AG09319 (cell line): ENCODE results near the gene MACROH2A1.
"Not testable (repeated sequence)": the region's sequence is repeated elsewhere in the genome, so short reads cannot be mapped to it uniquely, and the experiment has no call there.

ENCODE experiments used
- DNase-seq: peaks from one replicate; pipeline ENCODE4 v3.0.0-alpha.2; 2010; ENCODE audit warnings: low read depth; ENCODE audit errors: extremely low read depth
- TF ChIP-seq, protein P1 (sequence below): IDR thresholded peaks from 2 replicates; pipeline ENCODE4 v1.5.1; 2011; ENCODE audit warnings: low read depth, mild to moderate bottlenecking, inconsistent platforms, low read length, moderate library complexity

Gene MACROH2A1

DNA sequence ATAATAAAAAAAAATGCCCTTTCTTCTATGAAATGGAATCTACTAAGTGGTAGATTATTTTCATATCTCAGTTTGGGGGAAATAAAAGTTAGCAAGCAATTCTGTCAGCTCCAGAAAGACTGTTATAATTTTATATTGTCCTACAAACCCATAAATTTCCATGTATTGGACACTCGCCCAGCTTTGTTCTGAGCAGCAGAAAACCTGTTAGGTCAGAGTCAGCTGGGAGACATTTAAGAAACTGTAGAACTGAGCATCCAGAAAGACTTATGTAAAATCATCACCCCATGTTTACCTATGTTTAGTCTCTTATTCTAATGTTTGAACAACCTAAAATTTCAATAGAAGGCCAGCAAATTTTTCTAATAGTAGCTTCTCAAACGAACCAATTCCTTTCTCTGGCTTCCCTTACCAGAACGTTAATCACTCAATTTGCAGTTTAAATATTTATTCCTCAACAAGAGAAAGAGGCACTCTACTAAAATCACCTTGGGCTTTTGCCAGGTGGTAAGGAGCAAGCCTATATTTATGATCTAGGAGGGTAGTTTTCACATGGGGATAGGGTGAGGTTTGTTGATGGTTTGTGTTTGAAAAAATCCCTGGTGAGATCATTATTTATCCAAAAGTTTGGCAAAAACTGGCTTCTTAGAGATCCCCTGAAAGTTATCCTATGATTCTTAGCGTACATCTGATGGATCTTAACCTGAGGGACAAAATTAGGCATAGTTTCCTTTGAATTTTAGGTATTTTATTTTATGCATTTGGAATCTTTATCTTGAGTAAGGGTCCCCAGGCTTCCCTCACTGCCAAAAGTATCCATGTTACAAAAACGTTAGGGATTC, 34.4 kb downstream of the MACROH2A1 start:
- DNase-seq: no peak
- TF ChIP-seq, protein P1, sequence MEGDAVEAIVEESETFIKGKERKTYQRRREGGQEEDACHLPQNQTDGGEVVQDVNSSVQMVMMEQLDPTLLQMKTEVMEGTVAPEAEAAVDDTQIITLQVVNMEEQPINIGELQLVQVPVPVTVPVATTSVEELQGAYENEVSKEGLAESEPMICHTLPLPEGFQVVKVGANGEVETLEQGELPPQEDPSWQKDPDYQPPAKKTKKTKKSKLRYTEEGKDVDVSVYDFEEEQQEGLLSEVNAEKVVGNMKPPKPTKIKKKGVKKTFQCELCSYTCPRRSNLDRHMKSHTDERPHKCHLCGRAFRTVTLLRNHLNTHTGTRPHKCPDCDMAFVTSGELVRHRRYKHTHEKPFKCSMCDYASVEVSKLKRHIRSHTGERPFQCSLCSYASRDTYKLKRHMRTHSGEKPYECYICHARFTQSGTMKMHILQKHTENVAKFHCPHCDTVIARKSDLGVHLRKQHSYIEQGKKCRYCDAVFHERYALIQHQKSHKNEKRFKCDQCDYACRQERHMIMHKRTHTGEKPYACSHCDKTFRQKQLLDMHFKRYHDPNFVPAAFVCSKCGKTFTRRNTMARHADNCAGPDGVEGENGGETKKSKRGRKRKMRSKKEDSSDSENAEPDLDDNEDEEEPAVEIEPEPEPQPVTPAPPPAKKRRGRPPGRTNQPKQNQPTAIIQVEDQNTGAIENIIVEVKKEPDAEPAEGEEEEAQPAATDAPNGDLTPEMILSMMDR: no peak

DNA sequence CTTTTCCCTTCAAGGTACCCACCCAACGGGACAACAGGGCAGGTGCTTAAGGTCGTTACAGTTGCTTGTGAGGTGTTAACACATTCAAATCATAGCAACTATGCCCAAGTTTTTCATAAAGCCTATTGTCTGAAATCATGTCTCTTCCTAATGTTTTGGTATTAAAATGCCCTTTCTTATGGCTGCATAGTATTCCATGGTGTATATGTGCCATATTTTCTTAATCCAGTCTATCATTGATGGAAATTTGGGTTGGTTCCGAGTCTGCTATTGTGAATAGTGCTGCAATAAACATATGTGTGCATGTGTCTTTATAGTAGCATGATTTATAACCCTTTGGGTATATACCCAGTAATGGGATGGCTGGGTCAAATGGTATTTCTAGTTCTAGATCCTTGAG, 35.7 kb downstream of the MACROH2A1 start:
- DNase-seq: not testable (repeated sequence)

DNA sequence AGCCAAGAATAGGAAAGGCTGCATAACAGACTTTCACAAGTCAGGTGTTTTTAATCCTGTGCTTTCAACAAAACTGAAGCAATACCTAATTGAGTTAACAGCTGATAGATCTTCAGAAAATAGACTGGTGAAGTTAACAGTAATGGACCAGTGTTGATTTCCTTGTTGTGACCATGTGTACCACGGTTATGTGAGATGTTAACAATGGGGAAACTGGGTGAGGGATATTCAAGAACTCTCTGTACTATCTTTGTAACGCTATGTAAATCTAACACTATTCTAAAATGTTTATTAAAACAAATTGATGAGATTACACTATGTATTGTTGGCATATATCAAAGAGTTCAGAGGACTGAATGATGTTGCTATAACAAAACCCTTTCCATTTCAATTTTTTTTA, 36.9 kb downstream of the MACROH2A1 start:
- TF ChIP-seq, protein P1: no peak
- DNase-seq: no peak

DNA sequence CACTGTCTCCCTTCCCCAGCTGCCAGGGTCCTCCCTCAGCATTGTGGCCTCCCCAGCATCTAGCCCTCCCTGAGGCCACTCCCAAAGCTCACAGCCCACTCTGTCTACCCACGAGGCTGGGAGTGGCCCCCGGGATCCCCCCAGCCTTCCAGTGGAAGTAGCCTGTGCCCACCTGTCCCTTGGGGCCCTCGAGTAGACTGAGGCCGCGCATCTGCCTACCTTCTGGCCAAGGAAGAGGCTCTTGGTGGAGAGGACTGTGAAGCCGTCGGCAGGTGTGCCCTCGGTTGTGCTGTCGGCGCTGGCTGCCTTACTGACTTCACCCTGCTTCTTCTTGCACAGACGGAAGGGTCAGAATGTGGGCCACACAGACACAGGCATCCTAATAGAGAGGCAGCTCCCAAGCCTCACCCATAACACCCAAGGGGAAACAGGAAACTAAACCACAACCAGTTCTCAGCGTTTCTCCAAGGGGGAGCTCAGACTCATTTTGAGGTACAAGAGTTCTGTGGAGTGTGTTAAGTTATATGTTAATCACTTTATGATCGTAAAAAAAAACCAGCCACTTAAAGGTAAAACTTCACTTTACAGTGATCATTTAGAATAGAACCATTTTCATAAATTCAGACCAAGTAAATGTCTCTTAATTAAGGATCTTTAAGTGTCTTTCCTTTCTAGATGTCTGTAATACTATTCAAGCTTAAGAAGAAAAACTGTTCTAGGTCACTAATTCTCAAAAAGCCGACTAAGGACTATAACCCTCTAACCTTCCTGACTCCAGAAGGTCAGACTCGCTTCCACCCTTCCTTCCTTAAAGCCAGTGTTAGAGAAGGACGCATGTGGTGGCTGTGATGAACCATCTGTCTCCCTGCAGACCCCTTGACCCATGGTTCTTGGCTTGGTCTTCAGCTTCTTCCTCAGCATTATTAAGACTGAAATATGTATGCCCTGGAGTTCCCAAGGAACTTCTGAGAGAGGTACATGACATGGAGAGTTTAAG, 38.5 kb downstream of the MACROH2A1 start:
- DNase-seq: no peak
- TF ChIP-seq, protein P1: no peak

DNA sequence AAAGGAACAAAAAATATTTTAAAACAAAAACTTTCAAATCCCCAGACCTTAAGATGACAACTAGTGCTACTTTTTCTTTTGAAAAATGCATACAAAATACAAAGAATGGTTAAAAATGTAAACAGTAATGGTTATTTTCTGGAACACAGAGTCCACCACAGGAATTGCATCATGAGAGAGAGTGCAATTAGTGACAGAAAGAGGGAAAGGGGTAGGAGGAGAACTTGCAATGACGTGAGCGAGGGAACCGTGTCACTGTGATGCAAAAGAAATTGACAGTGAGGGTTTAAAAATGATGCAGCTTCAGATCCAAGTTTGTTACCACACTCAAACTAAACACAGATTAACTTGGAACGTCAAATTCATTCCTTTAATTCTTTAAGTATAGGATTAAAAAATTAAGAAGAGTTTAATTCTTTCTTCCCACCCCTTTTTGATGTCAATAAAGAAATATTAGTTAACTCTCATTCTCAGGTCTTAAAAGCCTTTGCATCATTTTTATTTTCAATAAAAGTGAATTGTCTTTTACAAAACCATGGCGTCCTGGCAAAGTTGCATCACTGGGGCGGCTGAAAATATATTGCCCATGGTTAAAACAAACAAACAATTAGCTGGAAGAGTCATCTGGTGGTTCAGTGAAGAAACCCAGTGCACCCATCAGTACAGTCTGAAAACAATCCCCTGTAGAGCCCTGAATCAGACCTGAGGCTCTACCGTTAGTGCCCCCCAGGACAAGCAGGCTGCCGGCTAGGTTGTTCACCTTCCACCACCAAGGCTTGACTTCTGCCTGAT, 39.5 kb downstream of the MACROH2A1 start:
- TF ChIP-seq, protein P1: no peak
- no peak for DNase-seq

DNA sequence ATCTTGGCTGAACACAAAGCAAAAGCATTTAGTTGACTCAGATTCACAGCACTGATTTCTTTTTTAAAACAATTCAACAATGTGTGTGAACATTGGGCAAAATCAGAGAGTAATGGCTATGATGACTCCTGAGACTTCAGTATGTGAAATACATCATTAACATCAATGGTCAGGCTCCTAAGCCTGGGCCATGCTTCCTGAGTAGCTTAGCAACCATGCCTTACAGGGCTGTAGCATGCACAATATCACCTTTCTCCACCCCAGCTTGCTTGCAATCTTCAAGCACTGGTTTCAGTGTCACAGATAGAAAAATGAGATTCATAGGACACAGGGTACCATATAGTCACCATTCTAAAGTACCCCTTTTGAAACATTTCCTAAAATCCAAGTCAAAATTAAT, 41.3 kb downstream of the MACROH2A1 start:
- TF ChIP-seq, protein P1: no peak
- DNase-seq: no peak
